IPS-18c (cell line): ENCODE results near the gene CCDC27.

ENCODE experiments used
- H3K4me3 ChIP-seq: 2 replicates; pipeline ENCODE4 v1.7.0; 2013; ENCODE audit warnings: low read depth, mild to moderate bottlenecking, low read length, moderate library complexity; ENCODE audit not compliant: insufficient read depth
- H3K9me3 ChIP-seq: one replicate; pipeline ENCODE4 v1.6.1; 2013; ENCODE audit warnings: mild to moderate bottlenecking, low read length, moderate library complexity; ENCODE audit not compliant: control insufficient read depth, insufficient read depth

Gene CCDC27

DNA sequence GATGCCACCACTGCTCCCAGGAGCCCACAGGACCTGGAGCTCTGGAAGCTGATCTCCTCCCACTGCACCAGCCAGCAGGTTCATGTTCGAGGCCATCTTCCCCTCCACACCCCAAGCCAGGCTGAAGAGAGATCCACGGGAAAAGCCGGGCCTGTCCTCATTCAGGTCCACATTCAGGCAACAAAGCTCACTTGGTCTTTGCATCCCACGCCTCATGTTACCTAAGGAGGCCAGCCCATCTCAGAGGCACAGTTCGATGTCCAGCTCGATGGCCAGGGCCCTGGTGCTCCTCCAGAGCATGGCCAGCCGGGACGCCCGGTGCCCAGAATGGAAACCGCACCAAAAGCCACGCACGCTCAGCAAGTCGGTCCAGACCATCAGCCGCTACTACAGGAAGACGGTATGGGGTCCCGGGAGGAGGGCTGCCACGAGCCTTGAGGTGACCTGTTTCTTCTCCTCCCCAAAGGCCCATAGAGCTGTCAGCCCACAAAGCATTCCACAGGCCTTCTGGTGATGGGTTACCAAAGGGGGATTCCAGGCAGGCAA lies at the start of gene CCDC27:
CCDC27 (plus strand) TSS at position 51 of the 546 bp plus-strand sequence; CDS start at position 83, 32 bp downstream.
- Histone ChIP-seq H3K9me3 (no peaks in the 10 kb centered on the region), H3K4me3 (no peak within 1 kb of the TSS)

- H3K4me3 ChIP-seq = no peak overlapping the region
- no peaks in the 10 kb centered on the region for H3K9me3 ChIP-seq
These were observed 49.7 kb upstream of the CCDC27 start for GRCh38 chr1:3702528-3702927.

- Histone ChIP-seq H3K4me3 (no peak overlapping the region), H3K9me3 (no peaks in the 10 kb centered on the region)
These were observed 49.1 kb upstream of the CCDC27 start for GRCh38 chr1:3702990-3703728.

DNA sequence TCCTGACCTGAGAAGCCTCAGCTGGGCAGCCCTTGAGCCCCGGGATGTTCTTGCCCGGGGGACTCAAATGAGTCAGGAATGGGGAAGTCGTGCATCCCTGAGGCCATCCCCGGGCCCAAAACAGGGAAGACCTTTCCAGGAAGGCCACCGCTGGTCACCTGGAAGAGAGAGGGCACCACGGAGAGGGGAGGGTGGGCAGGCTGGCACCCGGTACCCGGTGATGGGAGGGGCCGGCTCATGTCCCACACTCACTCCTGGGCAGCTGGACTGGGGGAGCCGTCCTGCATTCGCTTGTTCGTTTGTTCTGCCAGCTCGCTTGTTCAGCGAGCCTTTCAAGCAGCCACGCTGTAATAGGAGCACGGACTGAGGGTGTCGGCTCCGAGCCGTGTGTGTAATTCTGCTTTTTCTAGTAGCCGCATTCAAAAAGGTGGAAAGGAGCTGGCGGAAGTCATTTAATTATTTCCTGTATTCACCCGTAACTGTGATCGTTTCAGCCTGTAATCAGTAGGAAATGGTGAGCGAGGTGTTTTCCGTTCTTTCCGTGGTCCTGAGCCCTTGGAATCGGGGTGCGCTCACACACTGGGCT lies 48.4 kb upstream of the CCDC27 start:
- Histone ChIP-seq H3K9me3 (no peaks in the 10 kb centered on the region), H3K4me3 (no peak overlapping the region)

GRCh38 chr1:3705341-3705950 lies 46.8 kb upstream of the CCDC27 start:
- no peaks in the 10 kb centered on the region for H3K9me3 ChIP-seq
- H3K4me3 ChIP-seq = no peak overlapping the region

DNA sequence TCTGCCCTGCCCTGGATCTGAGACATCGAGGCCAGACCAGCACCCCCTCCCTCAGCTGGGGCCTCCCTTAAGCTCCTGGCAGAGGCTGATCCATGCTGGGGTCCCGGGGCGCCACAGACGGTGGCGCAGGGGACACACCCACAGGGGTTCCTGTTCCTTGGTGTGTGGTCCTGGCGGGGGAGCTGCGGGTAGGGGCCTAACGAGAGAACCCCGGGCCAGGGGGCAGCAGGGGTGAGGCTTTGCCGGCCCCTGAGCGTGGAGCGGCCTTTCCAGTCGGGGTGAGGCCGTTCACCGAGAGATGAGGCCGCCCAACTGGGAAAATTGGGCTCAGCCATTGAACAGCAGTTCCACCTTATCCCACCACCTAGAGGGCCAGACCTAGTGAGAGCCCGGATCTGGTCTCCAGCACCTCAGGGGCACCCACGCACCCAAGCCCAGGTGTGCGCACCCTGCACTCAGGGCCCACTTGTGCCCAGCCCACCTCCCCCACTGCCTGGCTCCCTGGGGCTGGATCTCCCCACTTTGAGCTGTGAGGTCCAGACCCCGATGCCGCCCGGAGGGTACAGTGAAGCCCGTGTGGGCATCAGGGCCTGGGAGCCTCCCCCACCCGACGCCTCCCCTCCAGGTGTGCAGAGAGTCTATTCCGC lies 45.5 kb upstream of the CCDC27 start:
- Histone ChIP-seq H3K9me3 (no peaks in the 10 kb centered on the region), H3K4me3 (no peak overlapping the region)

GRCh38 chr1:3707298-3707938 lies 44.8 kb upstream of the CCDC27 start:
- H3K4me3 ChIP-seq = peak overlapping the region; percentile 28; the same call in 1 of the 2 replicates
- no peaks in the 10 kb centered on the region for H3K9me3 ChIP-seq

- no peak overlapping the region for H3K4me3 ChIP-seq
These were observed 44.3 kb upstream of the CCDC27 start for GRCh38 chr1:3707939-3708328.

GRCh38 chr1:3708791-3709190 lies 43.5 kb upstream of the CCDC27 start:
- Histone ChIP-seq H3K4me3 (no peak overlapping the region), H3K9me3 (no peaks in the 10 kb centered on the region)

More at GRCh38 chr1:3707939-3708328, 44.3 kb upstream of the CCDC27 start:
- H3K9me3 ChIP-seq = no peaks in the 10 kb centered on the region

GRCh38 chr1:3710251-3710650 lies 42.0 kb upstream of the CCDC27 start:
- Histone ChIP-seq H3K4me3 (no peak overlapping the region), H3K9me3 (no peaks in the 10 kb centered on the region)

DNA sequence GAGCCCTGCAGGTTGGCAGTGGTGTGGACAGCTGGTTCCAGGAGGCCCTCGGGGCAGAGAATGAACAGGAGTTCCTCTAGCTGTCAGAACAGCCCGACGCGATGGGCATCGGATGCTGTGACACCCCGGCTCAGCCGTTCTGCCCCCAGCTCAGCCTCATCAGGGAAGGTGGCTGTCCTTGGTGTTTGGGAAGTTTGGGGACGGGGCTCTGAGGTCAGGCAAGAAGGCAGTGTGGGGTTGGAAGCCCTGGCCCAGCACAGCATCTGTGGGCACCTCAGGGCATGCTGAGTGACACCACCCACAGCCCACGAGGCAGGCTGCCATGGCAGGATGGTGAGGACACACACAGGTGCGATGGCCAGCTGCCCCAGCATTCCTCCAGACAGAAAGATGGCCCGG lies 40.9 kb upstream of the CCDC27 start:
- Histone ChIP-seq H3K9me3 (no peaks in the 10 kb centered on the region), H3K4me3 (no peak overlapping the region)

DNA sequence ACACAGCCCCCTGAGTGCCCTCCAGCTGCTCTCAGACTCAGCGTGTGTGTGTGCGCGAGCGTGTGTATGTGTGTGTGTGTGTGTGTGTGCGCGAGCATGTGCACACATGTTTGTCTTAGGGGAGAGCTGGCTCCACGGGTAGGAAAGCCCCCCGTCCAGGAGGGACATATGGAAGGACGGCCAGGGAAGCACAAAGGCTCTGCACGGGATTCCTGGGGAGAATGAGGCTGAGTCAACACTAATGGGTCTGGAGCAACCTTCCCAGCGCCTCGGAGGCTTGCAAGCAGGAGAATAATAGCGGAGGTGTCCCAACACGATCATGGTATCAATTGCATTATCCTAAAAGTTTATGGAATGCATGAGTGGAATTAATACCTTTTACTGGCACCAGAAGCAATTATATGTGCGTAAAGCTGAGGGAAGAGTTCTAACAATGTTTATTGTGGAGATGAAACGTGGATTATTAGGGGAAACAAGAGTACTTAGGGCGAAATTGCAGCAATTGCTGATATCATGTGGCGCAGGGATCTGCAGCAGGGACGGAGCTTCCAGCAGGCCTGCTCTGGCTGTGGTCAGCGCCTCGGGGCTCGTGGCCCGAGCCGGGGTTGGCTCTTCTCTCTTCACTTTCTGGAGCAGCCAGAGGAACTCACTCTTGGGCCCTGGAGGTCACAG lies 40.3 kb upstream of the CCDC27 start:
- no peak overlapping the region for H3K4me3 ChIP-seq
- H3K9me3 ChIP-seq = no peaks in the 10 kb centered on the region

DNA sequence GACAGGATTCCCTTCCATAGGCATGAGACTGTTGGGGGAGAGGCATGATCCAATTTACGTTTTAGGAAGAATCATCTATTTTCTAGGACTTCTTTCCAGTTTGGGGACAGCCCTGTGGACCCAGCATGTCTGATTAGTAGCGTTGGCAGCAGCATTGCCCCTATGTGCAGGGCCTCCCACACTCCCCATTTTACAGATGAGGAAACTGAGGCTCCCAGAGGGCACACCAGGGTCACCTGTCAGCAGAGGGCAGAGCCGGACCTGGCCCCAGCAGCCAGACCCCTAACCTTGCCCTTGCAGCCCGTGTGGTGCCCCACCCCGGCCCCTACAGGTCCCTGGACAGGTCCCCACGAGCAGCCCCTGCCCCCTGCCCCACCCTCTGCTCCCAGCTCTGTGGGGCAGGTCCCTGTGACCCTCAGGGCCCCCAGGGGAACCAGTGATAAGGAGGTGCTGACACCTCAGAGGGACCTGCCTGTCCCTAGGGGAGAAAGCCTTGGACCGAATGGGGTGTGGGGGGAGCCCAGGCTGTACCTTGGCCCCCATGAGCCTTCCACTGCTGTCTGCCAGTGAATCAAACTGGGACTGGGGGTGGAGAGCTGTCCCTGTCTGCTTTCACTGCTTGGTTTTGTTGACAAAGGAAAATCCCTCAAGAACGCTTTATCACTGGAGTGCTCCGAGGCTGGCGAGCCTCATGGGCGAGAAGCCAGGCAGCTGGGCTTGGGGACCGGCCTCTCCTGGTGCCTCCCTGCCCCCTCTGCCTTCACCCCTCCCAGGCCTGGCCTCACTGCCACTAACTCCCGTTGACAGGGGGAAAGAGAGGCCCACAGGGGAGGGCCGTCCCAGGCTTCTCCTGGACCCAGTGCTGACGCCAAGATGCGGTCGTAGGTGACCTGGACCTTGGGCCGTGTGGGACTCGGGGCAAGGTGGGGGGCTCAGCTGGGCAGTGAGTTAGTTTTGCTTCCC lies 39.4 kb upstream of the CCDC27 start:
- no peaks in the 10 kb centered on the region for H3K9me3 ChIP-seq
- H3K4me3 ChIP-seq = no peak overlapping the region

- no peaks in the 10 kb centered on the region for H3K9me3 ChIP-seq
- H3K4me3 ChIP-seq = no peak overlapping the region
These were observed 38.4 kb upstream of the CCDC27 start for GRCh38 chr1:3713840-3714239.

DNA sequence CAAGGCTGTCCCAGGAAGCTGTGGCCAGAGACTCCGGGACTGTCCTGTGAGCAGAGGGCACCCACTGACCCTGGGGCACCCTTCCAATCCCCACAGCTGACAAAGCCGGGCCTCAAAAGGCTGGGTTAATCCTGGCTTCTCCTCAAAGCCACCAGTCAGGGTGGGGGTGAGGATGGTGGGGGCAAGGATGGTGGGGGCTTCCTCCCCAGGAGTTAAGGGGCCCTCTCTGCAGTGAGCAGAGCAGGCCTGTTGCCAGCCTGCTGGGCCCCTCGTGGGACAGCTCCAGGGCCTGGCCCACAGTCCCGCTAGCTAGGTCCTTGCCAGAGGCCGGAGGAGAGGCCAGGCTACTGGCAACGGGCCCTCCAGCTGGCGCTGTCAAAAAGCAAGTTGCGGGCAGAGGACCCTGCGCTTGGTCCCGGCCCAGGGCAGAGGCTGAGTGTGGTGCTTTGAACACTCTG lies 37.9 kb upstream of the CCDC27 start:
- H3K4me3 ChIP-seq = no peak overlapping the region
- H3K9me3 ChIP-seq = no peaks in the 10 kb centered on the region

DNA sequence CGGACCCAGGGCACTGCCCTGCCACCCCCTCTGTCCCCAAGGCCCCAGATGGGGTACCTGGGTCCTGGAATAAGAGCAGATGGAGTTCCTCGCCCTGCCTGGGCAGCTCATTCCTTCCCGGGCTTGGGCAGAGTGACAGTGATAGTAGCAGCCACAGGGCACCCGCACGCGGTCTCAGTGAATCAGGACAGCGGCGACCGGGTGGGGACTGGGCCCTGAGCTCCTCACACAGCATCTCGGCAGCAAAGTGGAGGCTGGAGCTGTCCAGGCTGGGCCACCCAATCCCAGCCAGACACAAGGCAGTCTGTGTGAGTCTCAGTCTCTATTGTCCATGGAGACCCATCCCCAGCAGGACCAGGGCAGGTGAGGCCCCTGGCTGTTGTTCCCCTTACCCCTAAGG lies 37.4 kb upstream of the CCDC27 start:
- Histone ChIP-seq H3K9me3 (no peaks in the 10 kb centered on the region), H3K4me3 (no peak overlapping the region)
